Gastrocnemius medialis (tissue), 4 donors: Measurements from ENCODE around the gene ZWINT. TPM values are rescaled to one million over a fixed set of nuclear protein-coding genes. Genes with fewer than 3 reads are reported as not detected.
A peak's percentile ranks its signal among the peaks of the same experiment; 100 is the strongest.

Source experiments
- ATAC-seq, 2 donors: fragments of 150-250 bp; one replicate each; pipeline ENCODE4 v1.9.1; 2016
- DNase-seq, 2 donors: peaks; one replicate each; pipeline ENCODE4 v3.0.0-alpha.2; 2019
- H3K27ac ChIP-seq, 4 donors: fragments of 200-600 bp; sonication (generic); 1 replicate in 1 of 4; 2 replicates in 3 of 4; pipeline ENCODE4 v1.5.1; 2016 to 2018; ENCODE audit warnings: mild to moderate bottlenecking in 2 of 4, moderate library complexity in 1 of 4
- H3K27me3 ChIP-seq, 3 donors: fragments of 200-600 bp; sonication (generic) in 2 of 3; 1 replicate in 1 of 3; 2 replicates in 2 of 3; pipeline versions ENCODE4 v1.5.1 to v1.6.0; 2016 to 2019; ENCODE audit warnings: mild to moderate bottlenecking in 1 of 3, moderate library complexity in 1 of 3
- H3K36me3 ChIP-seq, 2 donors: fragments of 200-600 bp; sonication (generic) in 1 of 2; one replicate each; pipeline ENCODE4 v1.5.1; 2017 to 2018
- H3K4me1 ChIP-seq, 2 donors: fragments of 200-600 bp; sonication (generic) in 1 of 2; one replicate each; pipeline ENCODE4 v1.5.1; 2016 to 2017; ENCODE audit warnings: mild to moderate bottlenecking in 2 of 2
- H3K4me3 ChIP-seq, 4 donors: fragments of 200-600 bp; sonication (generic) in 3 of 4; 1 replicate in 1 of 4; 2 replicates in 3 of 4; pipeline ENCODE4 v1.5.1; 2016 to 2019; ENCODE audit warnings: mild to moderate bottlenecking in 2 of 4
- H3K9me3 ChIP-seq, 3 donors: fragments of 200-600 bp; sonication (generic) in 2 of 3; 1 replicate in 1 of 3; 2 replicates in 2 of 3; pipeline ENCODE4 v1.5.1; 2016 to 2019
- POLR2A ChIP-seq, 2 donors: fragments of 450-650 bp; IDR thresholded peaks; one replicate each; pipeline ENCODE4 v1.6.1; 2017; ENCODE audit warnings: antibody characterized with exemption in 2 of 2, mild to moderate bottlenecking in 2 of 2, moderate library complexity in 2 of 2
- in situ Hi-C, 4 donors: fragments of 200-750 bp; cut with MboI; loops; one replicate each; pipeline versions ENCODE4 v1.15.0 to v1.8.0; 2017; ENCODE audit warnings: low sequenced_read_pairs in 4 of 4
- intact Hi-C: fragments of 100-400 bp; cut with DNase I; formaldehyde crosslinking; loops from one replicate; pipeline ENCODE4 v1.15.1; 2023; ENCODE audit warnings: low total_unique reads
- total RNA-seq, 4 donors: library from RNA; depleted of rRNA; stranded (reverse); fragments of >200 nt; gene quantifications; one replicate each; pipeline versions ENCODE4 v1.1.0 to v1.2.3, GENCODE V29; 2016
- TF ChIP-seq, protein P1 (sequence below), 5 experiments: fragments of 450-650 bp in 3 of 5; fragments of 200-600 bp in 2 of 5; sonication (generic) in 2 of 5; IDR thresholded peaks in 4 of 5; conservative IDR thresholded peaks in 1 of 5; 1 replicate in 4 of 5; 2 replicates in 1 of 5; pipeline ENCODE4 v1.5.1; 2016 to 2019; ENCODE audit warnings: antibody characterized with exemption in 5 of 5, mild to moderate bottlenecking in 3 of 5, moderate library complexity in 3 of 5

The ZWINT gene, protein sequence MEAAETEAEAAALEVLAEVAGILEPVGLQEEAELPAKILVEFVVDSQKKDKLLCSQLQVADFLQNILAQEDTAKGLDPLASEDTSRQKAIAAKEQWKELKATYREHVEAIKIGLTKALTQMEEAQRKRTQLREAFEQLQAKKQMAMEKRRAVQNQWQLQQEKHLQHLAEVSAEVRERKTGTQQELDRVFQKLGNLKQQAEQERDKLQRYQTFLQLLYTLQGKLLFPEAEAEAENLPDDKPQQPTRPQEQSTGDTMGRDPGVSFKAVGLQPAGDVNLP
- 1 to 10 TPM in 1 of 4 donors, under 1 TPM in 1, not detected in 2; 0.98 to 1.2 TPM for total RNA-seq

DNA sequence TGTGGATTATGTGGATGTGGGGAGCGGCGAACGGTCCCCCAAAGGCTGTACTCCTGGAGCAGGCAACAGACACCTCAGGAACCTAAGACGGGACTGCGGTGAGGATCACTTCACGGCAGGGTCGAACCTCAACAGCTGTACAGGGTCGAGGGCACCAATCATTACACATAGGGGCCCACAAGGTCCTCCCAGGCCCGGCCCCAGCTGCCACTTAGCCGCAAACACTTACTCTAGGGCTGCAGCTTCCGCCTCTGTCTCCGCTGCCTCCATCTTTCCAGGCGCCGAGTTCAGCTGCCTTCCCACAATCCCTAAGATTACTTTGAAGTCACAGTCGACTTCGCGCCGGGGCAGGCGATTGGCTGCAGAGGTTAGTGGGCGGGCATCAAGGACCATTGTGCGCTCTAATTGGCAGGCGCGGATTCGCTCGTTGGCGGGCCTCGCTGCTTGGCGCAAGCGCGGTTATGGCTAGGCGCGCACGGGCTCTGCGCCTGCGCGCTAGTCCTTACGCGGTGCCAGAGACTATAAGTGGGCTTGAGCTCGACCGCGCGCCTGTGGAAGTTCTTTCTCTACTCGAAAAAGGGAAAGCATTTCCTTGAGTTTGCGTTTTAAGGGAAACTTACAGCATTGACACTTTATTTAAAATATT lies at the start of gene ZWINT:
ZWINT (minus strand) TSS at position 293 of the 646 bp plus-strand sequence; CDS start at position 270, 23 bp downstream.
- Histone ChIP-seq H3K4me3 (peak within 1 kb of the TSS; percentile 55 to 70 (median 59)), H3K4me1 (peaks cover 0 to 7% of the 10 kb centered on the region in 2 donors), H3K27me3 (no peaks in the 10 kb centered on the region), H3K27ac (peak within 1 kb of the TSS in 1 of 4 donors; percentile 4), H3K36me3 (no peaks in the 10 kb centered on the region), H3K9me3 (no peaks in the 10 kb centered on the region)
- intact Hi-C loops, result no loop called here
- ATAC-seq (peak; percentile 91 to 96), DNase-seq (peak; percentile 77 to 83)
- in situ Hi-C loops, result no loop called here
- TF ChIP-seq POLR2A (IDR thresholded peaks at IDR 0.05), result no peak
- TF ChIP-seq, protein P1, sequence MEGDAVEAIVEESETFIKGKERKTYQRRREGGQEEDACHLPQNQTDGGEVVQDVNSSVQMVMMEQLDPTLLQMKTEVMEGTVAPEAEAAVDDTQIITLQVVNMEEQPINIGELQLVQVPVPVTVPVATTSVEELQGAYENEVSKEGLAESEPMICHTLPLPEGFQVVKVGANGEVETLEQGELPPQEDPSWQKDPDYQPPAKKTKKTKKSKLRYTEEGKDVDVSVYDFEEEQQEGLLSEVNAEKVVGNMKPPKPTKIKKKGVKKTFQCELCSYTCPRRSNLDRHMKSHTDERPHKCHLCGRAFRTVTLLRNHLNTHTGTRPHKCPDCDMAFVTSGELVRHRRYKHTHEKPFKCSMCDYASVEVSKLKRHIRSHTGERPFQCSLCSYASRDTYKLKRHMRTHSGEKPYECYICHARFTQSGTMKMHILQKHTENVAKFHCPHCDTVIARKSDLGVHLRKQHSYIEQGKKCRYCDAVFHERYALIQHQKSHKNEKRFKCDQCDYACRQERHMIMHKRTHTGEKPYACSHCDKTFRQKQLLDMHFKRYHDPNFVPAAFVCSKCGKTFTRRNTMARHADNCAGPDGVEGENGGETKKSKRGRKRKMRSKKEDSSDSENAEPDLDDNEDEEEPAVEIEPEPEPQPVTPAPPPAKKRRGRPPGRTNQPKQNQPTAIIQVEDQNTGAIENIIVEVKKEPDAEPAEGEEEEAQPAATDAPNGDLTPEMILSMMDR (IDR thresholded peaks at IDR 0.05 in 4 of 5, conservative IDR thresholded peaks at IDR 0.05 in 1 of 5), result no peak

DNA sequence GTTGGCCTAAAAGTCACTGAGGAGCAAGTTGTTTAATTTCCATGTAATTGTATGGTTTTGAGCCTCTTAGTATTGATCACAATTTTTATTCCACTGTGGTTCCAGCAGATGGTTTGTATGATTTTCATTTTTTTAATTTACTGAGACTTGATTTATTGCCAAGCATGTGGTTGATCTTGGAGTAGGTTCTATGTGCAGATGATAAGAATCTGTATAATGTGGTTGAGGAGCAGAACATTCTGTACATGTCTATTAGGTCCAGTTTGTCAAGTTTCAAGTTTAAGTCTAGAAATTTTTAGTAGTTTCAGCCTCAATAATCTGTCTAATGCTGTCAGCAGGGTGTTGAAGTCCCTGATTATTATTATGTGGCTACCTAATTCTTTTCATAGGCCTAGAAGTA lies 22.7 kb upstream of the ZWINT start:
- Histone ChIP-seq H3K9me3 (no peaks in the 10 kb centered on the region), H3K27me3 (no peaks in the 10 kb centered on the region), H3K4me1 (no peaks in the 10 kb centered on the region), H3K36me3 (no peaks in the 10 kb centered on the region), H3K4me3 (no peak overlapping the region), H3K27ac (no peak overlapping the region)
- no peak for DNase-seq
- intact Hi-C loops, result no loop called here
- in situ Hi-C loops, result no loop called here
- no peak for ATAC-seq
- no peak for TF ChIP-seq POLR2A (IDR thresholded peaks at IDR 0.05)
- TF ChIP-seq, protein P1 (IDR thresholded peaks at IDR 0.05 in 4 of 5, conservative IDR thresholded peaks at IDR 0.05 in 1 of 5), result no peak

DNA sequence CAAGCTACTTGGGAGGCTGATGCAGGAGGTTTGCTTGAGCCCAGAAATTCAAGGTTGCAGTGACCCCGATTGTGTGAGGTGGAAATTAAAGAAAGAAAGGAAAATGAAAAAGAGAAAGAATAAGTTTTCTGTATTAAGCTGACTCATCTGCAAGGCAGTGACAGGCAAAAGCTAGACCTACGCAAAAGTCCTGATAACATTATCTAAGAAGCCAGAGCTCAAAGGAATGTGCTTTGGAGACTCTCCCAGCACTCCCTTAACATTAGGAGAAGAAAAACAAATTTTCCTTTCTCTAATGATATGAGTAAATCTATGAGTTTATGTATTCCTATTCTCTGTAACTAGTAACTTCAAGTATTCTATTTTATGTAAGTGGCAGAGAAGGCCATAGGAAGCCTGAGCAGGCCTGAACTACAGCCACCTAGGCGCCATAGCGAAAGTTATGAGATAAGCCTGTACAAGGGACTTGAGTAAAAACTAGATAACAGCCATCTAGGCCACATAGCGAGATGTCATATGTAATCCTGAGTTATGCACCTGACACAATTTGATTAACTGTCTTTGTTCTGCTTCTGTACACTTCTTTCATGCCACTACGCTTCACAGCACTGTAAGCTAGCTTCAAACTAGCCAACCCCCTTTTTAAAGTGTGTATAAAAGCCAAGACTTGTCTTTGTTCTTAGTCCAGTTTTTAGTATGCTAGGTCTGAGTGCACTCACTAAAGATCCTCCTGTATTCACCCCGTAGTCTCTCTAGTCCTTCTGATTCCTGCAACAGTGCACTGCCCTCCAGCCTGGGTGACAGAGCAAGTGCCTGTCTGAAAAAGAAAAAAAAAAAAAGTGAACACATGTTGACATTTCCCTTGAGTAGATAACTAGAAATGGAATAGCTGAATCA lies 9.4 kb upstream of the ZWINT start:
- H3K9me3 ChIP-seq, result peaks cover 0 to 6% (median 4%) of the 10 kb centered on the region in 3 donors
- TF ChIP-seq, protein P1 (IDR thresholded peaks at IDR 0.05 in 4 of 5, conservative IDR thresholded peaks at IDR 0.05 in 1 of 5), result no peak
- TF ChIP-seq POLR2A (IDR thresholded peaks at IDR 0.05), result no peak
- no peaks in the 10 kb centered on the region for H3K36me3 ChIP-seq
- H3K27ac ChIP-seq, result no peak overlapping the region
- H3K4me1 ChIP-seq, result no peaks in the 10 kb centered on the region
- no peak overlapping the region for H3K4me3 ChIP-seq
- DNase-seq (no peak), ATAC-seq (no peak)
- in situ Hi-C loops, result no loop called here
- intact Hi-C loops, result no loop called here
- no peaks in the 10 kb centered on the region for H3K27me3 ChIP-seq

DNA sequence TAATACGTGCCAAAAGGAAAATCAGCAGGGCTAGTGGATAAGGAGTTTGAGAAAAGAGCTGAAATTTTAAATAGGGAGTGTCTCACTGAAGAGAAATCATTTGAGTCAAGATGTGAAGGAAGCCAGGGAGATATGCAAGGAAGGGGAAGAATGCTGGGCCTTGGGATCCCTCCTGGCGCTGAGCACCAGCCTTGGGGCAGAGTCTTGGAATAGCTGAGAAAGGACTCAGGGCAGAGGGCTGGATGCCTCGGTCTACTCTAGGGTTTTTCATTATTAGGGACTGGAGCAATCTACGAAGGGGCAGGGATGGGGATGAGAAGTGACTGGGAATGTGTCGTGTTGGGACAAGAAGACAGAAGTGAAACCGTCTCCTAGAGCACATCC lies 484 bp downstream of the ZWINT start:
- Histone ChIP-seq H3K4me1 (peaks cover 0 to 7% of the 10 kb centered on the region in 2 donors), H3K27ac (no peak overlapping the region), H3K4me3 (peak overlapping the region; percentile 55 to 70 (median 59)), H3K9me3 (no peaks in the 10 kb centered on the region), H3K27me3 (no peaks in the 10 kb centered on the region), H3K36me3 (no peaks in the 10 kb centered on the region)
- no peak for TF ChIP-seq POLR2A (IDR thresholded peaks at IDR 0.05)
- TF ChIP-seq, protein P1 (IDR thresholded peaks at IDR 0.05 in 4 of 5, conservative IDR thresholded peaks at IDR 0.05 in 1 of 5), result no peak
- intact Hi-C loops (no loop called here), in situ Hi-C loops (no loop called here)
- no peak for ATAC-seq
- no peak for DNase-seq
